Coronary artery (tissue), 2 donors: ENCODE data around the gene PSMA7.

Source experiments
- DNase-seq: peaks from one replicate; pipeline ENCODE4 v3.0.0-alpha.2; 2017; ENCODE audit warnings: low spot score
- H3K27ac ChIP-seq, 2 donors: fragments of 200-600 bp; sonication (generic); one replicate each; pipeline ENCODE4 v1.5.1; 2016 to 2019
- H3K4me3 ChIP-seq: fragments of 200-600 bp; sonication (generic); 2 replicates; pipeline ENCODE4 v1.5.1; 2016; ENCODE audit warnings: mild to moderate bottlenecking, moderate library complexity
- TF ChIP-seq, protein P1 (sequence below): fragments of 200-600 bp; sonication (generic); IDR thresholded peaks from one replicate; pipeline ENCODE4 v1.5.1; 2019; ENCODE audit warnings: antibody characterized with exemption

Gene PSMA7

DNA sequence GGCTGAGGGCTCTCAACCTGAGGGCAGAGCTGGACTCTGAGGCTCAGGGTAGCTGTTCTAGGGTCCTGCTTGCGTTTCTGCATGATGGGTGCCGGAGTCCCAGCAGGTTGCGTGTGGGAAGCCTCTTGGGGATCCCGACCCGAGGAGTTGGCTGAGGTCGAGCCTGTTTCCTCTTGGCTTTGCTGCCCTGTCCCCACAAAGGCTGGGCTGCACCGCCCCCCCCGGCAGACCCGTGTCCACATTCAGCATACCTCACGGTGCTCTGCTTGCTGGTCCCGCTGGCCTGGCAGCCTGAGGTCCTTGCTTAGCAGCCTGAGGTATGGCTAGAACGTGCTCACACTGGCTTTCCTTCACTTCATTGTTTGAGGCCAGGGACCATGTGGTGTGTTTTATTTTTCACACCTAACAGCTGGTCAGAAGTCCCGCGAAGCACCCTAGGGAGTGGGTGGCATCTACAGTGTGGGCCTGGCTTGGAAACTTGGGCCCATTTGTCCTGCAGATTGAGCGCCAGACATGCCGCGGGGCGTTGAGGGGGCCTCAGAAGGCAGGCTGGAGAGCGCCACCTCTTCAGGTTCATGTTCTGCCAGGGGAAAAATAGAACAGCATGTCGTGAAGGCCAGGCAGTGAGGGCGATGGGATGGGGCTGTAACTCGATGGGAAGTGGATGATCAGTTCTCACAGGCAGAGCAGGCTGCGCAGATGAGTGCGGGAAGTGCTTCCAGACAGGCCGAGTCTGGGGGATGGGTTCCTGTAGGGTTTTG lies 11.5 kb downstream of the PSMA7 start:
- H3K27ac ChIP-seq: peak overlapping the region in 1 of 2 donors; percentile 74
- TF ChIP-seq, protein P1, sequence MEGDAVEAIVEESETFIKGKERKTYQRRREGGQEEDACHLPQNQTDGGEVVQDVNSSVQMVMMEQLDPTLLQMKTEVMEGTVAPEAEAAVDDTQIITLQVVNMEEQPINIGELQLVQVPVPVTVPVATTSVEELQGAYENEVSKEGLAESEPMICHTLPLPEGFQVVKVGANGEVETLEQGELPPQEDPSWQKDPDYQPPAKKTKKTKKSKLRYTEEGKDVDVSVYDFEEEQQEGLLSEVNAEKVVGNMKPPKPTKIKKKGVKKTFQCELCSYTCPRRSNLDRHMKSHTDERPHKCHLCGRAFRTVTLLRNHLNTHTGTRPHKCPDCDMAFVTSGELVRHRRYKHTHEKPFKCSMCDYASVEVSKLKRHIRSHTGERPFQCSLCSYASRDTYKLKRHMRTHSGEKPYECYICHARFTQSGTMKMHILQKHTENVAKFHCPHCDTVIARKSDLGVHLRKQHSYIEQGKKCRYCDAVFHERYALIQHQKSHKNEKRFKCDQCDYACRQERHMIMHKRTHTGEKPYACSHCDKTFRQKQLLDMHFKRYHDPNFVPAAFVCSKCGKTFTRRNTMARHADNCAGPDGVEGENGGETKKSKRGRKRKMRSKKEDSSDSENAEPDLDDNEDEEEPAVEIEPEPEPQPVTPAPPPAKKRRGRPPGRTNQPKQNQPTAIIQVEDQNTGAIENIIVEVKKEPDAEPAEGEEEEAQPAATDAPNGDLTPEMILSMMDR: no peak
- no peak overlapping the region for H3K4me3 ChIP-seq
- DNase-seq: no peak

DNA sequence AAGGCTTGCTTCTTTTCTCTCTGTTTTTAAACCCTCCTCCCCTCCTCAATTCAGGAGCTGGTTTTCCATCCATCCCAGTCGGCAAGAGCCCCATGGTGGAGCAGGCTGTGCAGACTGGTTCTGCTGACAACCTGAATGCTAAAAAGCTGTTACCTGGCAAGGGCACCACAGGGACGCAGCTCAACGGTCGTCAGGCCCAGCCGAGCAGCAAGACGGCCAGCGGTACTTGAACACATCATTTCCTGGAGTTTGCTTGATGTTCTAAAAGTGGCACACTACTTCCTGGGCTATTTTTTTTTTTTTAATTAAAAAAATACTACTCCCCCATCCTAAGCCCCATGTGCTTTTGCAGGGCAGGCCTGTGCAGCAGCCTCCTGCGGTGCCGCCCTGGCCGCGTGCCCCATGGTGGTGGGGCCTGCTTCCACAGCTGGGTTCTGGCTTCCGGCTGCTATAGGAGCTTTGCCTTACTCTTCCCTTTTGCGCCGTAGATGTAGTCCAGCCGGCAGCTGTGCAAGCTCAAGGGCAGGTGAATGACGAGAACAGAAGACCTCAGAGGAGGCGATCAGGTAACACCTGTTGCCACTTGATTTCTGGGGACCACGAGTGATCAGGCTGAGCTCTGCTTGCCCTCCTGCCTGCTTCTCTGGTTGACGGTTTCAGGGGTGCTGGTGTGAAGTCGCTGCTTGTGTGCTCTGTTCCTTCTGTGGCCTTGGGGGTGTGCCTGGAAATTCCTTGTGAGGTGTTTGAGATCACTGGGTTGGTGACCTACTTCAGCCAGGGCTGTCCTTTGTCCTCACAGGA lies 13.3 kb downstream of the PSMA7 start:
- TF ChIP-seq, protein P1: no peak
- H3K27ac ChIP-seq: no peak overlapping the region
- no peak for DNase-seq
- no peak overlapping the region for H3K4me3 ChIP-seq

DNA sequence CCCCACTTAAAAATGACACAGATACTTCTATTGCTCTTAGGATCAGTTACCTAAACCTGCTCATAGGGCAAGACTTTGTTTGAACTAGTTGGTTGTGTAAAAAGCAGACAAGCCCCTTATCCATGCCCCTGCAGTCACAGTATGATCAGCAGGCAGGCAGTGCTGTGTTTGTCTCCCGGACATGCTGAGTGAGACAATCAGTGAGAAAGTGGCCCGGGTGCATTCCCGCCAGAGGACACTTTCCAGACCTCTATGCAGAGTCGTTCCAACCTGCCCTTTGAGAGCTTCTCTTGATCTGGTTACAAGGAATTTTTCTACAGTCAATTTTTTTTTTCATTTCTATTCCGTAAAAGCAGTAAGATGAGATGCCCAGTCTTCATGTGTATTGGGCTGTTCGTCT lies 14.7 kb downstream of the PSMA7 start:
- TF ChIP-seq, protein P1: no peak
- Histone ChIP-seq H3K4me3 (no peak overlapping the region), H3K27ac (no peak overlapping the region)
- no peak for DNase-seq

DNA sequence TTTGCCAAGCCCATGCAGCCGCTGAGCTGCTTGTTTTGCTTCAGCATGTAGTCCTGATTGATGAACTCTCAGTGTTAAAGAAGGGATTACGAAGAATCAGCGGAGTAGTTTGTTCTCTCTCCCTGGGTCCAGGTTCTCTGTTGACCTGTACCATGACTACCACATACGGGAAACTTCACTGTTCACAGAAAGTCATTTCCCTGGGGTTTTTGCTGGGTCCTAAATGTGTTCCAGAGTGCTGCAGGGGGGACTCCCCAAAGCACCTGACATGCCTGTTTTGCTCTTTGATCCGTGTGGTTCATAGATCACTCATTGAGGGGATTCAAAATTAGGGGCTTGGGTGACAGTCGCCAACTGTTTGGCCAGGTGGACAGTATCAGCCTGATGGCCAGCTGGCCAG lies 15.4 kb downstream of the PSMA7 start:
- TF ChIP-seq, protein P1: no peak
- no peak overlapping the region for H3K4me3 ChIP-seq
- H3K27ac ChIP-seq: no peak overlapping the region
- DNase-seq: no peak

DNA sequence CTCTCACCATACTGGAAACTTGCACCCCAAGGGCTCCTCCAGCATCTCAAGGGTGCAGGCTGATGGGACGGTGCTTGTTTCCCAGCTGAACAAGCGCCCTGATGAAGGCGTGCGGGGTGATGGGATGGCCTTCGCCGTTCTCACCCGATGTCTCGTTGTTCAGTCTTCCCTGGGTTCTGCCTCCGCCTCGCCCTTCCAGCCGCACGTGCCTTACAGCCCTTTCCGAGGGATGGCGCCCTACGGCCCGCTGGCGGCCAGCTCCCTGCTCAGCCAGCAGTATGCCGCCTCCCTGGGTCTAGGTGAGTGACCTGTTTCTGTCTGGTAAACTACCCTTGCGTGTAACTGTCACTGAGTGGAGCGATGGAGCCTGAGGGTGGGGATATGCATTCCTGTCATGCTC lies 17.1 kb downstream of the PSMA7 start:
- Histone ChIP-seq H3K27ac (no peak overlapping the region), H3K4me3 (no peak overlapping the region)
- TF ChIP-seq, protein P1: no peak
- no peak for DNase-seq

DNA sequence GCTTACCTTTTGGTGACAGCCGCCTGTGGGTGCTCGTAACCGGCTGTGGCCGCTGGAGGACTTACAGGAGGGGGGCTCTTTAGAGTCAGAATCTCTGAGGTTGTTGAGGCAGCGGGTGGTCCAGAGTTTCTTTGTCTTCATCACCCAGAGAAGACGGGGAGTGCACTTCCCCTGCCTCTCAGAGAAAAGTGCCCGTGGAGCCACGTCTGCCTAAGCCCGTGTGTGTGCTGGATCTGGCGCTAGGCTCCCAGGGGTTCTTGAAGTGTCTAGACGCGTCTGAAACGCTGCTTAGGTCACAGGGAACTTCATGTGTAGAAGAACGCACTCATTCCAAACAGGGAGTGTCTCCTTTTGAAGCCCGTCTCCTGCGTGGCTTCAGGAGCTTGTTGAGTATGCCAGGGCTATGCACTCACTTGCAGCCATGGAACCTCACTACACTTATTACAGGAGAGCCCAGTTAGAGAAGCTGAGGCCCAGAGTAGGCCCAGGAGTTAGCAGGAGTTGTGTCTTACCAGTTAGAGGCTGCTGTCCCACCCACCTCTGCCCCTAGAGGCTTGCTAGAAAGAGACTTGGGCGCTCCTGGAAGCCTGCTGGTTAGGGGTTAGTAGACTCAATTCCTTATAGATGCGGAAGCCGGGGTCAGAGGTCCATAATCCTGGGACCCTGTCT lies 19.6 kb downstream of the PSMA7 start:
- H3K27ac ChIP-seq: peak overlapping the region; percentile 84 to 99
- peak overlapping the region; percentile 99 for H3K4me3 ChIP-seq
- TF ChIP-seq, protein P1: no peak
- no peak for DNase-seq
